ENCODE data around the gene KRTAP22-2. TPM values are rescaled to one million over a fixed set of nuclear protein-coding genes. Genes with fewer than 3 reads are reported as not detected.

The KRTAP22-2 gene
- total and polyA plus RNA-seq, 2 of the 8 experiments (the other 6 are each of a cell fraction or from before 2014, with no cell fraction given), result not detected

DNA sequence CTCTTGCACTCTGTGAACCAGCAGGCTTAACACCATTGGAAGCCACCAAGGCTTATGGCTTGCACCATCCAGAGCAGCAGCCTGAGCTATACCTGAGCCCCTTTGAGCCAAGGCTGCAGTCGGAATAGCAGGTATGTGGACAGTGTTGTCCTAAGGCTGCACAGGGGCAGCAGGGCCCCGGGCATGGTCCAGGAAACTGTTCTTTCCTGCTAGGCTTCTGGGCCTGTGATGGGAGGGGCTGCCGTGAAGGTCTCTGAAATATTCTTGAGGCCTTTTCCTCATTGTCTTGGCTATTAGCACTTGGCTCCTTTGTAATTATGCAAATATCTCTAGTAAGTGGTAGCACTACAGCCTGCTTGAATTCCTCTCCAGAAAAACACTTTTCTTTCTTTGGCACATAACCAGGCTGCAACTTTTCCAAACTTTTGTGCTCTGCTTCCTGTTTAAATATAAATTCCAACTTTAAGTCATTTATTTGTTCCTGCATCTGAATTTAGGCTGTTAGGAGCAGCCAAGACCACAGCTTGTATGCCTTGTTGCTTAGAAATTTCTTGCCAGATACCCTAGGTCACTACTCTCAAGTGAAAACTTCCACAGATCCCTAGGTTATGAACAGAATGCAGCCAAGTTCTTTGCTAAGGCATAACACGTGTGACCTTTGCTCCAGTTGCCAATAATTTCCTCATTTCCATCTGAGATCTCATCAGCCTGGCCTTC, 35.4 kb upstream of the KRTAP22-2 start:
- H3K9ac ChIP-seq (replicated peaks in 1 of 4; ENCODE audit: extremely low read depth in 1 of 4, low read depth in 3 of 4, low read length in 3 of 4), result no peak overlapping the region
- H3K23ac ChIP-seq (ENCODE audit: insufficient read length), result no peak overlapping the region
- no peak overlapping the region for H3K14ac ChIP-seq (ENCODE audit: insufficient read length)
- H2BK12ac ChIP-seq (ENCODE audit: low read depth, low read length), result no peak overlapping the region
- H2AFZ ChIP-seq (ENCODE audit: low read length), result no peak overlapping the region
- H3K27ac ChIP-seq (ENCODE audit: low read depth, low read length), result no peak overlapping the region
- no peak overlapping the region for H2BK20ac ChIP-seq (ENCODE audit: low read length)
- H3K4me3 ChIP-seq (ENCODE audit: extremely low read depth in 1 of 4, insufficient read depth in 2 of 4, low read depth in 3 of 4, low read length in 4 of 4), result no peak overlapping the region
- H3K4ac ChIP-seq (replicated peaks; ENCODE audit: insufficient read length, low read depth, low read length), result no peak overlapping the region
- H4K91ac ChIP-seq (replicated peaks; ENCODE audit: insufficient read length, low read length), result no peak overlapping the region
- H2BK5ac ChIP-seq (ENCODE audit: low read depth, low read length), result no peak overlapping the region
- no peak overlapping the region for H2BK120ac ChIP-seq (replicated peaks; ENCODE audit: low read depth, low read length)
- H3K79me2 ChIP-seq (ENCODE audit: control insufficient read depth in 1 of 2, insufficient read depth in 2 of 2, low read length in 2 of 2), result no peaks in the 10 kb centered on the region
- H3K4me1 ChIP-seq (replicated peaks in 1 of 4; ENCODE audit: control insufficient read depth in 3 of 4, insufficient read depth in 4 of 4, low read length in 3 of 4), result peaks cover 0 to 2% (median 0%) of the 10 kb centered on the region in 4 experiments; a peak in 2 of 7 replicates
- 93% methylated on average over 4 of the region's 4 CpGs; no CpG with 5 or more reads in 1 of the 2 experiments for WGBS, 2 experiments (ENCODE audit: extremely low coverage in 1 of 2, insufficient coverage in 1 of 2, insufficient read length in 1 of 2, insufficient replicate concordance in 2 of 2, low coverage in 1 of 2, low lambda C conversion rate in 2 of 2, missing lambda C conversion rate in 1 of 2)
- peaks cover 0 to 1% (median 0%) of the 10 kb centered on the region in 4 experiments; a peak in 1 of 7 replicates for H3K27me3 ChIP-seq (replicated peaks in 1 of 4; ENCODE audit: control insufficient read depth in 3 of 4, extremely low read depth in 1 of 4, insufficient read depth in 3 of 4, low read length in 3 of 4)
- peaks cover 7% of the 10 kb centered on the region in 2 experiments for H3K9me3 ChIP-seq (ENCODE audit: insufficient read depth in 2 of 2, low read depth in 1 of 2, low read length in 1 of 2)
- DNase-seq (ENCODE audit: low read depth in 1 of 2, low spot score in 2 of 2), result no peak
- POLR2A ChIA-PET (ENCODE audit: partially characterized antibody), result no interaction called here
- no peak overlapping the region for H4K8ac ChIP-seq (ENCODE audit: extremely low read depth, insufficient read depth, low read length)
- H2AK5ac ChIP-seq (ENCODE audit: low read depth, low read length), result no peak overlapping the region
- H3K56ac ChIP-seq (replicated peaks; ENCODE audit: insufficient read length, low read depth, low read length), result no peak overlapping the region
- H3K23me2 ChIP-seq (ENCODE audit: low read depth, low read length), result no peaks in the 10 kb centered on the region
- no peak overlapping the region for H3K18ac ChIP-seq (ENCODE audit: extremely low read depth, low read length)
- no peak overlapping the region for H2BK15ac ChIP-seq (ENCODE audit: low read length)
- H3K36me3 ChIP-seq (ENCODE audit: control insufficient read depth in 2 of 4, insufficient read depth in 4 of 4, low read length in 3 of 4), result no peaks in the 10 kb centered on the region
- CTCF ChIA-PET (ENCODE audit: partially characterized antibody), result no interaction called here
- no peaks in the 10 kb centered on the region for H3K79me1 ChIP-seq (ENCODE audit: low read depth, low read length)
- no peaks in the 10 kb centered on the region for H4K20me1 ChIP-seq (replicated peaks in 1 of 2; ENCODE audit: control insufficient read depth in 1 of 2, insufficient read depth in 2 of 2, low read length in 2 of 2)
- H3K4me2 ChIP-seq (ENCODE audit: insufficient read depth in 1 of 2, low read depth in 2 of 2, low read length in 2 of 2), result no peak overlapping the region
- H4K5ac ChIP-seq (ENCODE audit: insufficient read length, low read depth, low read length), result no peak overlapping the region
- FAIRE-seq, result no peak
- TF ChIP-seq SP1 (IDR thresholded peaks at IDR 0.05; ENCODE audit: low read depth, low read length), result no peak
- TF ChIP-seq KDM5A (IDR thresholded peaks at IDR 0.05; ENCODE audit: low read length), result no peak
- no peak for TF ChIP-seq TAF7 (optimal IDR thresholded peaks at IDR 0.05; ENCODE audit: borderline replicate concordance, low read depth, low read length)
- TF ChIP-seq, protein P1, sequence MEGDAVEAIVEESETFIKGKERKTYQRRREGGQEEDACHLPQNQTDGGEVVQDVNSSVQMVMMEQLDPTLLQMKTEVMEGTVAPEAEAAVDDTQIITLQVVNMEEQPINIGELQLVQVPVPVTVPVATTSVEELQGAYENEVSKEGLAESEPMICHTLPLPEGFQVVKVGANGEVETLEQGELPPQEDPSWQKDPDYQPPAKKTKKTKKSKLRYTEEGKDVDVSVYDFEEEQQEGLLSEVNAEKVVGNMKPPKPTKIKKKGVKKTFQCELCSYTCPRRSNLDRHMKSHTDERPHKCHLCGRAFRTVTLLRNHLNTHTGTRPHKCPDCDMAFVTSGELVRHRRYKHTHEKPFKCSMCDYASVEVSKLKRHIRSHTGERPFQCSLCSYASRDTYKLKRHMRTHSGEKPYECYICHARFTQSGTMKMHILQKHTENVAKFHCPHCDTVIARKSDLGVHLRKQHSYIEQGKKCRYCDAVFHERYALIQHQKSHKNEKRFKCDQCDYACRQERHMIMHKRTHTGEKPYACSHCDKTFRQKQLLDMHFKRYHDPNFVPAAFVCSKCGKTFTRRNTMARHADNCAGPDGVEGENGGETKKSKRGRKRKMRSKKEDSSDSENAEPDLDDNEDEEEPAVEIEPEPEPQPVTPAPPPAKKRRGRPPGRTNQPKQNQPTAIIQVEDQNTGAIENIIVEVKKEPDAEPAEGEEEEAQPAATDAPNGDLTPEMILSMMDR (IDR thresholded peaks at IDR 0.05; ENCODE audit: control extremely low read depth in 1 of 3, insufficient read depth in 1 of 3, low read depth in 1 of 3, low read length in 3 of 3), result no peak
- TF ChIP-seq EZH2 (IDR thresholded peaks at IDR 0.05; ENCODE audit: low read depth, low read length, severe bottlenecking), result no peak
- TF ChIP-seq HDAC2 (IDR thresholded peaks at IDR 0.05; ENCODE audit: borderline replicate concordance in 1 of 2, low read depth in 2 of 2, low read length in 2 of 2), result no peak
- TF ChIP-seq CTBP2 (IDR thresholded peaks at IDR 0.05; ENCODE audit: borderline replicate concordance, insufficient read depth, insufficient read length, low read length), result no peak
- TF ChIP-seq CEBPB (IDR thresholded peaks at IDR 0.05; ENCODE audit: low read depth, low read length), result no peak
- TF ChIP-seq POU5F1 (IDR thresholded peaks at IDR 0.05; ENCODE audit: low read depth, low read length), result no peak
- no peak for TF ChIP-seq CREB1 (IDR thresholded peaks at IDR 0.05)
